Measurements from ENCODE around the gene MEIS1. TPM values are rescaled to one million over a fixed set of nuclear protein-coding genes. Genes with fewer than 3 reads are reported as not detected.

The MEIS1 gene
- total RNA-seq, 2 experiments from 2014 or later = 5.4 to 7.3 TPM

GRCh38 chr2:66414896-66415295, 20.0 kb upstream of the MEIS1 start:
- H3K9me3 ChIP-seq (ENCODE audit: low read length) = no peaks in the 10 kb centered on the region
- TF ChIP-seq CTCF (conservative IDR thresholded peaks at IDR 0.05; ENCODE audit: low read length) (no peak), EZH2phosphoT487 (IDR thresholded peaks at IDR 0.05; ENCODE audit: borderline replicate concordance, low read depth, low read length) (no peak)
- no peak for DNase-seq (ENCODE audit: low spot score)
- H3K4me3 ChIP-seq (ENCODE audit: low read depth, low read length, poor library complexity, severe bottlenecking) = no peak overlapping the region
- BruUV-seq (replicated peaks) = no TSS peak
- H3K27ac ChIP-seq (ENCODE audit: low read depth, low read length, poor library complexity, severe bottlenecking) = no peak overlapping the region
- H4K20me1 ChIP-seq (ENCODE audit: insufficient read depth, low read length) = peaks cover 3% of the 10 kb centered on the region; the same call in 1 of the 2 replicates
- ChIA-PET CTCF (ENCODE audit: unreplicated experiment) (no interaction called here), POLR2A (no interaction called here)
- no peaks in the 10 kb centered on the region for H3K36me3 ChIP-seq (ENCODE audit: insufficient read depth, low read length)
- H2AFZ ChIP-seq (ENCODE audit: low read length) = no peak overlapping the region
- intact Hi-C loops (cut with micrococcal nuclease; ENCODE audit: unreplicated experiment) = no loop called here
- H3K9me2 ChIP-seq (ENCODE audit: insufficient read depth, low read length) = no peaks in the 10 kb centered on the region
- no peaks in the 10 kb centered on the region for H3K79me2 ChIP-seq (ENCODE audit: insufficient read depth, low read depth, low read length)
- H3K4me1 ChIP-seq (ENCODE audit: insufficient read depth, low read length, poor library complexity, severe bottlenecking) = no peaks in the 10 kb centered on the region
- no peak overlapping the region for H3K4me2 ChIP-seq (ENCODE audit: low read length)

- intact Hi-C loops (cut with micrococcal nuclease; ENCODE audit: unreplicated experiment) = no loop called here
- Histone ChIP-seq H4K20me1 (ENCODE audit: insufficient read depth, low read length) (peaks cover 3% of the 10 kb centered on the region; the same call in 1 of the 2 replicates), H3K4me3 (ENCODE audit: low read depth, low read length, poor library complexity, severe bottlenecking) (no peak overlapping the region), H3K9me3 (ENCODE audit: low read length) (no peaks in the 10 kb centered on the region), H3K4me1 (ENCODE audit: insufficient read depth, low read length, poor library complexity, severe bottlenecking) (no peaks in the 10 kb centered on the region), H2AFZ (ENCODE audit: low read length) (no peak overlapping the region), H3K79me2 (ENCODE audit: insufficient read depth, low read depth, low read length) (no peaks in the 10 kb centered on the region), H3K4me2 (ENCODE audit: low read length) (no peak overlapping the region), H3K27ac (ENCODE audit: low read depth, low read length, poor library complexity, severe bottlenecking) (no peak overlapping the region), H3K9me2 (ENCODE audit: insufficient read depth, low read length) (no peaks in the 10 kb centered on the region), H3K36me3 (ENCODE audit: insufficient read depth, low read length) (no peaks in the 10 kb centered on the region)
- ChIA-PET CTCF (ENCODE audit: unreplicated experiment) (no interaction called here), POLR2A (interaction anchor here (0.7 kb wide), 1 partner anchor 1100 kb away, joined by 4 read pairs; no protein-coding TSS in a partner anchor)
- BruUV-seq (replicated peaks) = no TSS peak
- TF ChIP-seq EZH2phosphoT487 (IDR thresholded peaks at IDR 0.05; ENCODE audit: borderline replicate concordance, low read depth, low read length) (no peak), CTCF (conservative IDR thresholded peaks at IDR 0.05; ENCODE audit: low read length) (no peak)
- DNase-seq (ENCODE audit: low spot score) = no peak
Observed at GRCh38 chr2:66418381-66418780, 16.5 kb upstream of the MEIS1 start.

- H3K79me2 ChIP-seq (ENCODE audit: insufficient read depth, low read depth, low read length) = no peaks in the 10 kb centered on the region
- no peak for DNase-seq (ENCODE audit: low spot score)
- H3K4me1 ChIP-seq (ENCODE audit: insufficient read depth, low read length, poor library complexity, severe bottlenecking) = no peaks in the 10 kb centered on the region
- ChIA-PET POLR2A (interaction anchor here (0.6 to 0.8 kb wide), 3 partner anchors 182 to 801 kb away, joined by 3 read pairs; no protein-coding TSS in a partner anchor), CTCF (ENCODE audit: unreplicated experiment) (no interaction called here)
- no peak for TF ChIP-seq EZH2phosphoT487 (IDR thresholded peaks at IDR 0.05; ENCODE audit: borderline replicate concordance, low read depth, low read length)
- no peak for TF ChIP-seq CTCF (conservative IDR thresholded peaks at IDR 0.05; ENCODE audit: low read length)
- no peaks in the 10 kb centered on the region for H3K9me2 ChIP-seq (ENCODE audit: insufficient read depth, low read length)
- H3K4me2 ChIP-seq (ENCODE audit: low read length) = no peak overlapping the region
- H3K4me3 ChIP-seq (ENCODE audit: low read depth, low read length, poor library complexity, severe bottlenecking) = no peak overlapping the region
- peaks cover 3% of the 10 kb centered on the region; the same call in 1 of the 2 replicates for H4K20me1 ChIP-seq (ENCODE audit: insufficient read depth, low read length)
- intact Hi-C loops (cut with micrococcal nuclease; ENCODE audit: unreplicated experiment) = no loop called here
- BruUV-seq (replicated peaks) = no TSS peak
- no peaks in the 10 kb centered on the region for H3K36me3 ChIP-seq (ENCODE audit: insufficient read depth, low read length)
- H2AFZ ChIP-seq (ENCODE audit: low read length) = no peak overlapping the region
- no peaks in the 10 kb centered on the region for H3K9me3 ChIP-seq (ENCODE audit: low read length)
- no peak overlapping the region for H3K27ac ChIP-seq (ENCODE audit: low read depth, low read length, poor library complexity, severe bottlenecking)
Observed at GRCh38 chr2:66421612-66422011, 13.3 kb upstream of the MEIS1 start.
